Right hindlimb (tissue), 1 donor: ENCODE results near the gene NDUFAF4.
"Not testable (repeated sequence)": the region's sequence is repeated elsewhere in the genome, so short reads cannot be mapped to it uniquely, and the experiment has no call there.

ENCODE experiments used
- DNase-seq: peaks from one replicate; pipeline ENCODE4 v3.0.0-alpha.2; 2018

The NDUFAF4 gene

GRCh38 chr6:96898241-96898851, 655 bp upstream of the NDUFAF4 start:
- no peak for DNase-seq

GRCh38 chr6:96889146-96889545, 8.5 kb downstream of the NDUFAF4 start:
- DNase-seq: no peak

GRCh38 chr6:96888745-96889144, 8.9 kb downstream of the NDUFAF4 start:
- DNase-seq: no peak

- DNase-seq: no peak
Measured at GRCh38 chr6:96886519-96886918, 11.2 kb downstream of the NDUFAF4 start.

GRCh38 chr6:96885187-96885631, 12.5 kb downstream of the NDUFAF4 start:
- DNase-seq: not testable (repeated sequence)

- no peak for DNase-seq
Measured at GRCh38 chr6:96878143-96878542, 19.5 kb downstream of the NDUFAF4 start.

- no peak for DNase-seq
Measured at GRCh38 chr6:96876886-96877545, 20.7 kb downstream of the NDUFAF4 start.

- DNase-seq: no peak
Measured at GRCh38 chr6:96872976-96873375, 24.7 kb downstream of the NDUFAF4 start.

GRCh38 chr6:96865055-96865405, 32.7 kb downstream of the NDUFAF4 start:
- no peak for DNase-seq

- DNase-seq: no peak
Measured at GRCh38 chr6:96864216-96865054, 33.3 kb downstream of the NDUFAF4 start.

- no peak for DNase-seq
Measured at GRCh38 chr6:96862560-96862959, 35.1 kb downstream of the NDUFAF4 start.

GRCh38 chr6:96861588-96861987, 36.1 kb downstream of the NDUFAF4 start:
- DNase-seq: no peak

- no peak for DNase-seq
Measured at GRCh38 chr6:96856856-96857255, 40.8 kb downstream of the NDUFAF4 start.

GRCh38 chr6:96853083-96853482, 44.6 kb downstream of the NDUFAF4 start:
- no peak for DNase-seq

GRCh38 chr6:96852605-96853004, 45.1 kb downstream of the NDUFAF4 start:
- DNase-seq: no peak

GRCh38 chr6:96851858-96852257, 45.8 kb downstream of the NDUFAF4 start:
- no peak for DNase-seq

GRCh38 chr6:96849615-96850014, 48.1 kb downstream of the NDUFAF4 start:
- DNase-seq: no peak

GRCh38 chr6:96844530-96844929, 53.2 kb downstream of the NDUFAF4 start:
- no peak for DNase-seq

GRCh38 chr6:96841345-96841744, 56.3 kb downstream of the NDUFAF4 start:
- no peak for DNase-seq
